HFF-Myc (cell line): ENCODE data around the gene ZRANB1.

Source experiments
- DNase-seq: peaks from one replicate; pipeline ENCODE4 v3.0.0-alpha.2; 2011; ENCODE audit warnings: low read depth; ENCODE audit errors: extremely low read depth
- H3K4me3 ChIP-seq: replicated peaks from 2 replicates; pipeline ENCODE4 v1.5.1; 2011; ENCODE audit warnings: low read depth, mild to moderate bottlenecking, control low read depth, low read length
- TF ChIP-seq, protein P1 (sequence below): IDR thresholded peaks from 2 replicates; pipeline ENCODE4 v1.5.1; 2012; ENCODE audit warnings: mild to moderate bottlenecking, low read depth, low read length, control low read depth; ENCODE audit errors: missing control alignments

Gene ZRANB1

DNA sequence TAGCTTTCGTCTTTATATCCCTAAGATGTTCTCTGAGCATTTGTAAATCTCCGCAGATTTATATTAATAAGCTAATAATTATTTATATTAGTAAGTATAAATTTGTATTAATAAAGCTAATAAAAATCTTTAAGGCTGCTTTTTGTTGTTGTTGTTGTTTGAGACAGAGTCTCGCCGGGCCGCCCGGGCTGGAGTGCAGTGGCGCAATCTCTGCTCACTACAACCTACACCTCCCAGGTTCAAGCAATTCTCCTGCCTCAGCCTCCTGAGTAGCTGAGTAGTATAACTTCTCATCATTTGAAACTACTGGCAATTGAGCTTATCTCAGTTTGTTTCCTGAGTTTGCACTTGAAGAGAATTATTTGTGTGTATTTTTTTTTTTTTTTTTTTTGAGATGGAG is 5.1 kb upstream of the ZRANB1 start:
- TF ChIP-seq, protein P1, sequence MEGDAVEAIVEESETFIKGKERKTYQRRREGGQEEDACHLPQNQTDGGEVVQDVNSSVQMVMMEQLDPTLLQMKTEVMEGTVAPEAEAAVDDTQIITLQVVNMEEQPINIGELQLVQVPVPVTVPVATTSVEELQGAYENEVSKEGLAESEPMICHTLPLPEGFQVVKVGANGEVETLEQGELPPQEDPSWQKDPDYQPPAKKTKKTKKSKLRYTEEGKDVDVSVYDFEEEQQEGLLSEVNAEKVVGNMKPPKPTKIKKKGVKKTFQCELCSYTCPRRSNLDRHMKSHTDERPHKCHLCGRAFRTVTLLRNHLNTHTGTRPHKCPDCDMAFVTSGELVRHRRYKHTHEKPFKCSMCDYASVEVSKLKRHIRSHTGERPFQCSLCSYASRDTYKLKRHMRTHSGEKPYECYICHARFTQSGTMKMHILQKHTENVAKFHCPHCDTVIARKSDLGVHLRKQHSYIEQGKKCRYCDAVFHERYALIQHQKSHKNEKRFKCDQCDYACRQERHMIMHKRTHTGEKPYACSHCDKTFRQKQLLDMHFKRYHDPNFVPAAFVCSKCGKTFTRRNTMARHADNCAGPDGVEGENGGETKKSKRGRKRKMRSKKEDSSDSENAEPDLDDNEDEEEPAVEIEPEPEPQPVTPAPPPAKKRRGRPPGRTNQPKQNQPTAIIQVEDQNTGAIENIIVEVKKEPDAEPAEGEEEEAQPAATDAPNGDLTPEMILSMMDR, result no peak
- no peak for DNase-seq
- H3K4me3 ChIP-seq, result no peak overlapping the region

DNA sequence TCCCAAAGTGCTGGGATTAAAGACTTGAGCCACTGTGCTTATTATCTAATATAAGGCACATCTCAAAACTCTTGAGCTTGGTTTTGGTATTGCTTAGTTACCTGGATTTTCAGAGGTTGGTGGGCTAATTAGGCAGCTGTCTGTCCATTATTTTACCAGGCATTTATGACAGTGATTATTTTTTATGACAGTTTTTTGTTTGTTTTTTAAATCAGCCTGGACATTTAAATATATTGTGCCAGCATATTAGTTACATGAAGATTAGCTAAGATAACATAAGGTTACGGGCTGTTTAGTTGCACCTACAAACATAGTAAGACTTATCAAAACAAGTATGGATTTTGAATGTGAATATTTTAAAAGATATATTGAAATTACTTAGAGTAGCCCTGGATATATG is 2.6 kb upstream of the ZRANB1 start:
- no peak for DNase-seq
- TF ChIP-seq, protein P1, result no peak
- H3K4me3 ChIP-seq, result no peak overlapping the region

- H3K4me3 ChIP-seq, result no peak overlapping the region
- DNase-seq, result no peak
- TF ChIP-seq, protein P1, result no peak
Measured at GRCh38 chr10:124942317-124943169, 620 bp downstream of the ZRANB1 start.

GRCh38 chr10:124943301-124944092 is 1.6 kb downstream of the ZRANB1 start:
- TF ChIP-seq, protein P1, result no peak
- H3K4me3 ChIP-seq, result no peak overlapping the region
- DNase-seq, result peak; percentile 56

- DNase-seq, result no peak
- TF ChIP-seq, protein P1, result no peak
- H3K4me3 ChIP-seq, result no peak overlapping the region
Measured at GRCh38 chr10:124944982-124945381, 3.1 kb downstream of the ZRANB1 start.

GRCh38 chr10:124946945-124947344 is 5.0 kb downstream of the ZRANB1 start:
- no peak for DNase-seq
- H3K4me3 ChIP-seq, result no peak overlapping the region
- TF ChIP-seq, protein P1, result no peak
